Measurements from ENCODE around the gene BAZ2B. TPM values are rescaled to one million over a fixed set of nuclear protein-coding genes. Genes with fewer than 3 reads are reported as not detected.

The BAZ2B gene
- polyA plus RNA-seq, 1 donor from 2014 or later, result 150 TPM

DNA sequence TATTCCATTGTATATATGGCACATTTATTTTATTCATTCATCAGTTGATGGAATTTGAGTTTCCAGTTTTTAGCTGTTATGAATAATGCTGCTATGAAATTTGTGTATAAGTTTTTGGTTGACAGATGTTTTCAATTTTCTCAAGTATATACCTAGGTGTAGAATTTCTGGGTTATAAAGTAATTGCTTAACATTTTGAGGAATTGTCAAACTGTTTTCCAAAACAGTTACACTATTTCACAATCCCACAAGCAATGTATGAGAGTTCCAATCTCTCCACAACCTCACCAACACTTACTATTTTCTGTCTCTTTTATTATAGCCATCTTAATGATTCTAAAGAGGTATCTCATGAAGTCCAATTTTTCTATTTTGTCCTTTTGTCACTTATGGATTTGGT is 317.4 kb downstream of the BAZ2B start:
- no peak overlapping the region for H3K4me3 ChIP-seq (ENCODE audit: low read length)
- TF ChIP-seq RAD21 (conservative IDR thresholded peaks at IDR 0.05) (no peak), MXI1 (conservative IDR thresholded peaks at IDR 0.05; ENCODE audit: poor library complexity, severe bottlenecking) (no peak), POLR2AphosphoS5 (IDR thresholded peaks at IDR 0.05) (no peak), SMC3 (conservative IDR thresholded peaks at IDR 0.05; ENCODE audit: poor library complexity) (no peak), EP300 (conservative IDR thresholded peaks at IDR 0.05; ENCODE audit: poor library complexity, severe bottlenecking) (no peak), EZH2 (IDR thresholded peaks at IDR 0.05; ENCODE audit: borderline replicate concordance, insufficient read depth, low read length, poor library complexity, severe bottlenecking) (no peak), TAF1 (IDR thresholded peaks at IDR 0.05; ENCODE audit: low read depth) (no peak)
- TF ChIP-seq, protein P1, sequence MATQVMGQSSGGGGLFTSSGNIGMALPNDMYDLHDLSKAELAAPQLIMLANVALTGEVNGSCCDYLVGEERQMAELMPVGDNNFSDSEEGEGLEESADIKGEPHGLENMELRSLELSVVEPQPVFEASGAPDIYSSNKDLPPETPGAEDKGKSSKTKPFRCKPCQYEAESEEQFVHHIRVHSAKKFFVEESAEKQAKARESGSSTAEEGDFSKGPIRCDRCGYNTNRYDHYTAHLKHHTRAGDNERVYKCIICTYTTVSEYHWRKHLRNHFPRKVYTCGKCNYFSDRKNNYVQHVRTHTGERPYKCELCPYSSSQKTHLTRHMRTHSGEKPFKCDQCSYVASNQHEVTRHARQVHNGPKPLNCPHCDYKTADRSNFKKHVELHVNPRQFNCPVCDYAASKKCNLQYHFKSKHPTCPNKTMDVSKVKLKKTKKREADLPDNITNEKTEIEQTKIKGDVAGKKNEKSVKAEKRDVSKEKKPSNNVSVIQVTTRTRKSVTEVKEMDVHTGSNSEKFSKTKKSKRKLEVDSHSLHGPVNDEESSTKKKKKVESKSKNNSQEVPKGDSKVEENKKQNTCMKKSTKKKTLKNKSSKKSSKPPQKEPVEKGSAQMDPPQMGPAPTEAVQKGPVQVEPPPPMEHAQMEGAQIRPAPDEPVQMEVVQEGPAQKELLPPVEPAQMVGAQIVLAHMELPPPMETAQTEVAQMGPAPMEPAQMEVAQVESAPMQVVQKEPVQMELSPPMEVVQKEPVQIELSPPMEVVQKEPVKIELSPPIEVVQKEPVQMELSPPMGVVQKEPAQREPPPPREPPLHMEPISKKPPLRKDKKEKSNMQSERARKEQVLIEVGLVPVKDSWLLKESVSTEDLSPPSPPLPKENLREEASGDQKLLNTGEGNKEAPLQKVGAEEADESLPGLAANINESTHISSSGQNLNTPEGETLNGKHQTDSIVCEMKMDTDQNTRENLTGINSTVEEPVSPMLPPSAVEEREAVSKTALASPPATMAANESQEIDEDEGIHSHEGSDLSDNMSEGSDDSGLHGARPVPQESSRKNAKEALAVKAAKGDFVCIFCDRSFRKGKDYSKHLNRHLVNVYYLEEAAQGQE (IDR thresholded peaks at IDR 0.05; ENCODE audit: borderline replicate concordance), result no peak
- TF ChIP-seq, protein P2, sequence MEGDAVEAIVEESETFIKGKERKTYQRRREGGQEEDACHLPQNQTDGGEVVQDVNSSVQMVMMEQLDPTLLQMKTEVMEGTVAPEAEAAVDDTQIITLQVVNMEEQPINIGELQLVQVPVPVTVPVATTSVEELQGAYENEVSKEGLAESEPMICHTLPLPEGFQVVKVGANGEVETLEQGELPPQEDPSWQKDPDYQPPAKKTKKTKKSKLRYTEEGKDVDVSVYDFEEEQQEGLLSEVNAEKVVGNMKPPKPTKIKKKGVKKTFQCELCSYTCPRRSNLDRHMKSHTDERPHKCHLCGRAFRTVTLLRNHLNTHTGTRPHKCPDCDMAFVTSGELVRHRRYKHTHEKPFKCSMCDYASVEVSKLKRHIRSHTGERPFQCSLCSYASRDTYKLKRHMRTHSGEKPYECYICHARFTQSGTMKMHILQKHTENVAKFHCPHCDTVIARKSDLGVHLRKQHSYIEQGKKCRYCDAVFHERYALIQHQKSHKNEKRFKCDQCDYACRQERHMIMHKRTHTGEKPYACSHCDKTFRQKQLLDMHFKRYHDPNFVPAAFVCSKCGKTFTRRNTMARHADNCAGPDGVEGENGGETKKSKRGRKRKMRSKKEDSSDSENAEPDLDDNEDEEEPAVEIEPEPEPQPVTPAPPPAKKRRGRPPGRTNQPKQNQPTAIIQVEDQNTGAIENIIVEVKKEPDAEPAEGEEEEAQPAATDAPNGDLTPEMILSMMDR (IDR thresholded peaks at IDR 0.05; ENCODE audit: poor library complexity, severe bottlenecking), result no peak

DNA sequence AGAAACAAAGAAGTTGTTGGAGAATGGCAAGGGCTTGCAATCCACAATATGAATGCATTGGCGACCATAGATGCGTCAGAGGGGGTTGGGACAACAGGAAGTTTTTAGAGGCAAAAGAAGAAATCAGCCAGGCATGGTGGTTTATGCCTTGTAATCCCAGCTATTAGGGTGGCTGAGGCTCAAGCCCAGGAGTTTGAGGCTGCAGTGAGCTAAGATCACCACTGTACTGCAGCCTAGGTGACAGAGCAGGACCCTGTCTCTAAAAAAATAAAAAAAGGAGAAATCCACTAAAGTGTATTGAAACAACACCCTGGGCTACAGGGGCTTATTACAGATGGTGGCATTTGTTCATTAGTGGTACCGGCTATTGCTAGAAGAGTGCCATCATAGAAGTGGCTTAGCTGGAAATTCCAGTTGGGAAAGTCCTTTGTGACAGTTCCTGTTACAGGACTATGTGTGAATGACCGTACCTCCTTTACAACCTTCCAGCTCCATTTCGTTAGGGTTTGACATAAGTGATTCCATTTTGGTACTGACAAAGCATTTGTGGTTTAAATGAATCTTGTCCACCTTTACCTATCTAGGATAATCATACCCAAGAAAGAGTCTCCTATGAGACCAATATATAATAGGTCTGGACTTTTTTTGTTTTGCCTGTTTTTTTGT is 319.2 kb downstream of the BAZ2B start:
- Histone ChIP-seq H2AFZ (ENCODE audit: low read depth, low read length) (no peak overlapping the region), H4K20me1 (ENCODE audit: insufficient read depth) (no peaks in the 10 kb centered on the region), H3K4me2 (ENCODE audit: low read length) (no peak overlapping the region), H3F3A (ENCODE audit: insufficient read depth, low read length, poor library complexity, severe bottlenecking) (no peaks in the 10 kb centered on the region), H3K4me3 (ENCODE audit: low read length) (no peak overlapping the region), H3K27me3 (ENCODE audit: insufficient read depth, low read depth, low read length) (no peaks in the 10 kb centered on the region), H3K9me2 (ENCODE audit: insufficient read depth, low read length) (no peaks in the 10 kb centered on the region), H3K27ac (ENCODE audit: low read length) (no peak overlapping the region), H3K9ac (ENCODE audit: low read length) (no peak overlapping the region), H3K9me3 (ENCODE audit: low read length) (no peaks in the 10 kb centered on the region), H3K36me3 (ENCODE audit: insufficient read depth, low read length) (no peaks in the 10 kb centered on the region), H3K79me2 (replicated peaks; ENCODE audit: insufficient read depth, low read length) (no peaks in the 10 kb centered on the region)
- TF ChIP-seq, protein P2 (IDR thresholded peaks at IDR 0.05; ENCODE audit: poor library complexity, severe bottlenecking), result no peak
- TF ChIP-seq, protein P1 (IDR thresholded peaks at IDR 0.05; ENCODE audit: borderline replicate concordance), result no peak
- TF ChIP-seq RAD21 (conservative IDR thresholded peaks at IDR 0.05) (no peak), POLR2AphosphoS5 (IDR thresholded peaks at IDR 0.05) (no peak), EZH2 (IDR thresholded peaks at IDR 0.05; ENCODE audit: borderline replicate concordance, insufficient read depth, low read length, poor library complexity, severe bottlenecking) (no peak), EP300 (conservative IDR thresholded peaks at IDR 0.05; ENCODE audit: poor library complexity, severe bottlenecking) (no peak), SMC3 (conservative IDR thresholded peaks at IDR 0.05; ENCODE audit: poor library complexity) (no peak), MXI1 (conservative IDR thresholded peaks at IDR 0.05; ENCODE audit: poor library complexity, severe bottlenecking) (no peak), TAF1 (IDR thresholded peaks at IDR 0.05; ENCODE audit: low read depth) (no peak)

More for the DNA sequence above, 317.4 kb downstream of the BAZ2B start:
- H3K4me2 ChIP-seq (ENCODE audit: low read length), result no peak overlapping the region
- H3F3A ChIP-seq (ENCODE audit: insufficient read depth, low read length, poor library complexity, severe bottlenecking), result no peaks in the 10 kb centered on the region
- no peaks in the 10 kb centered on the region for H3K9me2 ChIP-seq (ENCODE audit: insufficient read depth, low read length)
- H4K20me1 ChIP-seq (ENCODE audit: insufficient read depth), result no peaks in the 10 kb centered on the region
- H2AFZ ChIP-seq (ENCODE audit: low read depth, low read length), result no peak overlapping the region
- H3K9ac ChIP-seq (ENCODE audit: low read length), result no peak overlapping the region
- no peaks in the 10 kb centered on the region for H3K79me2 ChIP-seq (replicated peaks; ENCODE audit: insufficient read depth, low read length)
- H3K36me3 ChIP-seq (ENCODE audit: insufficient read depth, low read length), result no peaks in the 10 kb centered on the region
- H3K27me3 ChIP-seq (ENCODE audit: insufficient read depth, low read depth, low read length), result no peaks in the 10 kb centered on the region
- no peaks in the 10 kb centered on the region for H3K9me3 ChIP-seq (ENCODE audit: low read length)
- no peak overlapping the region for H3K27ac ChIP-seq (ENCODE audit: low read length)
